Astrocyte of the spinal cord (primary cell): ENCODE data around the gene CPXM2.

Source experiments
- DNase-seq: peaks from one replicate; pipeline ENCODE4 v3.0.0; 2011; ENCODE audit warnings: low read depth, low spot score
- H3K4me3 ChIP-seq: 2 replicates; pipeline ENCODE4 v1.5.1; 2011; ENCODE audit warnings: low read depth, mild to moderate bottlenecking, low read length, moderate library complexity
- in situ Hi-C: cut with HindIII; loops from 2 replicates; pipeline ENCODE4 v1.10.0; 2017; ENCODE audit warnings: low sequenced_read_pairs
- TF ChIP-seq, protein P1 (sequence below): IDR thresholded peaks from 2 replicates; pipeline ENCODE4 v1.5.1; 2012; ENCODE audit warnings: low read depth, mild to moderate bottlenecking, low read length, inconsistent platforms

CPXM2 gene

DNA sequence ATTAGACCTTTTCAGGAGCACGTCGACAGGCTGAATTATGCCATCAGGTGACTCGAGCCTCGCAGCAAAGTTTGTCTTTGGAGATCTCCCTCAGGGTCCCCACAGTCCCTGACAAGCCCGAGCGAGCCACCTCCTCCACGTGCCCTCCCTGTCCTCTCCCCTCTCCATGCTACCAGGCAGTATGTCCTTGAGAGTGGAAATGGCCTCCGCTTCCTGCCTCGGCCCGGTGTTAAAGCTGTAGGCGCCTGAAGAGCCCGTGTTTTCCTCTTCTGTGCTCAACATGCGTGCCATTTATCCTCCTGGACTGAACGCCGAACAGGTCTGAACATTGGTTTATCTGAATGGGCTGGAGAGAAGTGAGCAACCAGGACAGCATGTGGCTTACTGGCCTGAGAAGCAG lies 142.9 kb downstream of the CPXM2 start:
- in situ Hi-C loops = no loop called here
- no peak overlapping the region for H3K4me3 ChIP-seq
- TF ChIP-seq, protein P1, sequence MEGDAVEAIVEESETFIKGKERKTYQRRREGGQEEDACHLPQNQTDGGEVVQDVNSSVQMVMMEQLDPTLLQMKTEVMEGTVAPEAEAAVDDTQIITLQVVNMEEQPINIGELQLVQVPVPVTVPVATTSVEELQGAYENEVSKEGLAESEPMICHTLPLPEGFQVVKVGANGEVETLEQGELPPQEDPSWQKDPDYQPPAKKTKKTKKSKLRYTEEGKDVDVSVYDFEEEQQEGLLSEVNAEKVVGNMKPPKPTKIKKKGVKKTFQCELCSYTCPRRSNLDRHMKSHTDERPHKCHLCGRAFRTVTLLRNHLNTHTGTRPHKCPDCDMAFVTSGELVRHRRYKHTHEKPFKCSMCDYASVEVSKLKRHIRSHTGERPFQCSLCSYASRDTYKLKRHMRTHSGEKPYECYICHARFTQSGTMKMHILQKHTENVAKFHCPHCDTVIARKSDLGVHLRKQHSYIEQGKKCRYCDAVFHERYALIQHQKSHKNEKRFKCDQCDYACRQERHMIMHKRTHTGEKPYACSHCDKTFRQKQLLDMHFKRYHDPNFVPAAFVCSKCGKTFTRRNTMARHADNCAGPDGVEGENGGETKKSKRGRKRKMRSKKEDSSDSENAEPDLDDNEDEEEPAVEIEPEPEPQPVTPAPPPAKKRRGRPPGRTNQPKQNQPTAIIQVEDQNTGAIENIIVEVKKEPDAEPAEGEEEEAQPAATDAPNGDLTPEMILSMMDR = no peak
- DNase-seq = no peak

DNA sequence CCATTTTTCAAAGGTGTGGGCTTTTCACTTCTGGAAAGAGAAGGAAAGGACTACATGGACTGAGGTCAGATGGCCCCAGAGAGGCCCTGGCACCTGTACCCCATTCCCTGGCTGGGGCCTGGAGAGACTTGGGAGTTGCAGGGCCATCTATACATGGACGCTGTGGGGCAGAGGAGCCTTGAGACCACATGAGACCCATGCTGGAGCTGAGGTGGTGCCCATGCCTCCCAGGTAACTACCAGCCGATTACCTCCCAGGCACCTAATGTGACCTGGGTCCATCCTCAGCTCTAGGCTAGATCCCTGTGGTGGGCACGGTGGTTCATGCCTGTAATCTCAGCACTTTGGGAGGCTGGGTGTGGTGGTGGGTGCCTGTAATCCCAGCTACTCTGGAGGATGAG lies 144.2 kb downstream of the CPXM2 start:
- DNase-seq = no peak
- TF ChIP-seq, protein P1 = no peak
- H3K4me3 ChIP-seq = no peak overlapping the region
- in situ Hi-C loops = no loop called here

DNA sequence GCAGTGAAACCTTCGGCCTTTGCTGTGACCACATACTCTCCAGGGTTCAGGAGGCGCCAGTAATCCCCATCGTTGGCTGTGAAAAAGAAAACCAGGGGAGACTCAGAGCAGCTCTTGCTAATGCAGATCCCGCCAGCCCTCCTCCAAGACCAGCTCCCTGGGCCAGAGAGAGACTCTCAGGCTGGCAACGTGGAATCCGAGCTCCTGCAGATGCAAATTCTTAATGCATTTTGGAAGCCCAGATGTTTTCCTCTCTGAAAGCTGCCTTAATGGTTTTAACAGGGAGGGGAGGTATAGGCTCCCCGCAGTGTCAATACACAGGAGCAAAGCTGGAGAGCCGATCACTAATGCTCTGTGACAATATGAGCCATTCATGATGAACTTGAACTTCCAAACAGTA lies 144.7 kb downstream of the CPXM2 start:
- no peak overlapping the region for H3K4me3 ChIP-seq
- DNase-seq = no peak
- in situ Hi-C loops = no loop called here
- TF ChIP-seq, protein P1 = no peak

DNA sequence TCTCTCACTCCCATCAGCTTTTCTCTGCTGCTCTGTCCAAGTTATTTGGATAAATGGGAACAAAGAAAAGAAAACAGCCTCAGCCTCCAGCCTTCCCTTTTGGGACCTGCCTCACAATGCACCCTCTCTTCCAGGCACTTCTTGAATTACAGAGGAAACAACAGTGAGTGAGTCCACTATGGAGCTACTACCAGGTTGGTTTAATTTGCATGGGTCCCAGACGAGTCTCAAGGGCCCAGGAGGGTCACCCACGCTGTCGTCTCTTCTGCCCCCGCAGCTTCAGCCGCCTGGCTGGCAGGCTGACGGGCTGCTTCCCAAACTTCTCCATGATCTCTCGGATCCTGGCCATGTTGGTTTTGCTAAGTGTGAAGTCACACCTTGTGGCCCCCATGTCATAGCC lies 145.1 kb downstream of the CPXM2 start:
- in situ Hi-C loops = no loop called here

DNA sequence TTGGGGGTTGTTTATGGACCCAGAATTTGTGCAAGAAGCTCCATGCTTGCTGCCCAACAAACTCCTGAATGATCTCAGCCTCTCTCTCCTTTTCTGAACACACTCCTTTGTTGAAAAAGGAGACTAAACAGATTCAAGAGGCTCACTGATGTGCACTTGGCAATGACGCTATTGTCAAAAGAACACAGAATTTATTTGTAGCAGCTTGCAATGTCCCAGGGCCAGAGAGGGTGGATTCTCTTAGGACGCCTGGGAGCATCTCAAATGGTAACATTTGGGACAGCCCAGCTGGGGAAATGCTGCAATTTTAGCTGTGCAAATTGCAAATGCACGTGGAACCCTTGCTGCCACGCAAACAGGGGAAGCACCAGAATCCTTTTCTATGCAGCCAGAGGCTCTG lies 145.5 kb downstream of the CPXM2 start:
- no peak overlapping the region for H3K4me3 ChIP-seq
- in situ Hi-C loops = no loop called here
- TF ChIP-seq, protein P1 = no peak
- DNase-seq = no peak

More for the DNA sequence above, 145.1 kb downstream of the CPXM2 start:
- H3K4me3 ChIP-seq = no peak overlapping the region
- no peak for DNase-seq
- TF ChIP-seq, protein P1 = no peak

DNA sequence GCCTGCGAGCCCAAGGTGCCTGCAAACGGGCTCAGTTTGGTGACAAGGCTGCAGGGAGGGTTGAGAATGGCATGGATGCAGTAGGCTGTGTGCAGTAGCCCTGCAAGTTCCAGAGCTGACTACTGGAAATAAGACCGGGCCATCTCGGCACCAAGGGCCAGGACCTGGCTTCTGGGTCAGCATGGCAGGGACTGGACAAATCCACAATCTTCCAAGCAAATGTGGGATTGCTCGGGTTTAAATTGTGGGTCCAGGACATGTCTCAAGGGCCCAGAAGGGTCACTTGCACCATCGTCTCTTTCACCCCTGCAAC lies 147.4 kb downstream of the CPXM2 start:
- in situ Hi-C loops = no loop called here
- DNase-seq = no peak
- no peak overlapping the region for H3K4me3 ChIP-seq
- TF ChIP-seq, protein P1 = no peak

DNA sequence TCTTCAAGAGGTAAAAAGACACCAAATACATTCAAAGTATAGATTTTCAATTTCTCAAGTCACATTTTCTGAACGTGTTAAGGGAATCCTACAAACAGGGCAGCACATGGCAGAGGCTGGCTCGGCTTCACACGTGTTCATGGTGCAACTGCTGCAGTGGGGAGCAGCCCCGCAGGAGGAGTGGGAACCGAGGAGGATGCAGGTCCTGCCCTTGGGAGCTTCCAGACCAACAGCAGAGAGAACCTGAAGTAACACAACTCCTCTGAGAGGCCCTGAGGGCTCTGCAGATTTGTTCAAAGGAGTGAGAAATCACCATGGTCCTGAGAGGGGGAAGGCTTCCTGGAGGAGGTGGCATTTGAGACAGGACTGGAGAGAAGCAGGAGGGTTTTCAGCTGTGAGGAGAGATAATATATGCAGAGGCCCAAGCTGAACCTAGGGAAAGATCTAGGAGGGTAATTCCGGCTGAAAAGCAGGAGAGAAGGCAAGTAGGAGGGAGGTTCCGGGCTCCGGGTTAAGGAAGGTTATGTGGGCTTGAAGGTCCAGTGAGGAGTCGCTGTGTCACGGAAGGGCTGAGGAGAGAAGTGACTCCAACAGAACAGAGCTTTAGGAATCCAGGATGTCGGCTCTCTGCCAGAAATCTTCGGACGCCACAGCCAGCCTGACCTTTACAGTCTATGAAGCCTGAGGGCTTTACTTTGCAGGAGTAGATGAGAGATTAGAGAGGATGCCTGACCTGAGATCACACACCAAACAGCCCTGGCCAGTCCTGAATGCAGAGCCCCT lies 148.0 kb downstream of the CPXM2 start:
- H3K4me3 ChIP-seq = no peak overlapping the region
- TF ChIP-seq, protein P1 = no peak
- in situ Hi-C loops = no loop called here
- no peak for DNase-seq
